HG03095 (cell line): ENCODE results near the gene PPP4C.

Experiments used
- ATAC-seq: cut with Tn5 transposase; IDR thresholded peaks from one replicate; pipeline ENCODE4 v1.9.1; 2021; ENCODE audit warnings: moderate library complexity; ENCODE audit not compliant: unreplicated experiment

Gene PPP4C

GRCh38 chr16:30079480-30079879 is 3.7 kb downstream of the PPP4C start:
- no peak for ATAC-seq

GRCh38 chr16:30082545-30083090 is 6.8 kb downstream of the PPP4C start:
- ATAC-seq: no peak

GRCh38 chr16:30083216-30084055 is 7.6 kb downstream of the PPP4C start:
- no peak for ATAC-seq

GRCh38 chr16:30084096-30084815 is 8.5 kb downstream of the PPP4C start:
- no peak for ATAC-seq

GRCh38 chr16:30084816-30085159 is 9.0 kb downstream of the PPP4C start:
- no peak for ATAC-seq

- no peak for ATAC-seq
Observed at GRCh38 chr16:30085247-30085646, 9.5 kb downstream of the PPP4C start.

- no peak for ATAC-seq
Observed at GRCh38 chr16:30085820-30086219, 10.0 kb downstream of the PPP4C start.

- ATAC-seq: no peak
Observed at GRCh38 chr16:30086291-30087140, 10.7 kb downstream of the PPP4C start.

- no peak for ATAC-seq
Observed at GRCh38 chr16:30087181-30087898, 11.5 kb downstream of the PPP4C start.

GRCh38 chr16:30088237-30088831 is 12.5 kb downstream of the PPP4C start:
- ATAC-seq: no peak

- ATAC-seq: no peak
Observed at GRCh38 chr16:30088832-30089624, 13.2 kb downstream of the PPP4C start.

- ATAC-seq: no peak
Observed at GRCh38 chr16:30090610-30091331, 15.0 kb downstream of the PPP4C start.

- ATAC-seq: peak; percentile 49
Observed at GRCh38 chr16:30091474-30092372, 15.9 kb downstream of the PPP4C start, which contains the start of gene TBX6. TBX6 (minus strand) TSS chr16:30091924; CDS start chr16:30091193, 731 bp downstream.

GRCh38 chr16:30092373-30093010 is 16.7 kb downstream of the PPP4C start:
- peak; percentile 45 for ATAC-seq

- ATAC-seq: no peak
Observed at GRCh38 chr16:30094541-30095165, 18.9 kb downstream of the PPP4C start.
